GM23338 (cell line): Measurements from ENCODE around the gene SNAPIN. TPM values are rescaled to one million over a fixed set of nuclear protein-coding genes. Genes with fewer than 3 reads are reported as not detected.

Experiments
- ATAC-seq: fragments of 200-7000 bp; cut with Tn5 transposase; 3 replicates; pipeline ENCODE4 v1.9.1; 2020
- DNase-seq: peaks from one replicate; pipeline ENCODE4 v3.0.0-alpha.2; 2015; ENCODE audit warnings: low spot score
- H2AFZ ChIP-seq: fragments of 200-600 bp; sonication (generic); 2 replicates; pipeline ENCODE4 v1.8.0; 2016; ENCODE audit warnings: antibody characterized with exemption, mild to moderate bottlenecking, moderate library complexity
- H3F3A ChIP-seq: fragments of 200-600 bp; sonication (generic); replicated peaks from 2 replicates; pipeline ENCODE4 v1.8.0; 2017; ENCODE audit warnings: antibody characterized with exemption, mixed run types, low read depth
- H3K27ac ChIP-seq: fragments of 200-600 bp; sonication (generic); 2 replicates; pipeline ENCODE4 v1.6.1; 2016; ENCODE audit warnings: low read depth
- H3K27me3 ChIP-seq: fragments of 200-600 bp; sonication (generic); 2 replicates; pipeline ENCODE4 v1.8.0; 2016; ENCODE audit warnings: mild to moderate bottlenecking, mixed run types, moderate library complexity; ENCODE audit not compliant: insufficient read depth
- H3K36me3 ChIP-seq: fragments of 200-600 bp; sonication (generic); 2 replicates; pipeline ENCODE4 v1.8.0; 2016; ENCODE audit warnings: mild to moderate bottlenecking; ENCODE audit not compliant: insufficient read depth
- H3K4me1 ChIP-seq: fragments of 200-600 bp; sonication (generic); 2 replicates; pipeline ENCODE4 v1.8.0; 2016; ENCODE audit warnings: mild to moderate bottlenecking, moderate library complexity; ENCODE audit not compliant: insufficient read depth
- H3K4me2 ChIP-seq: fragments of 200-600 bp; sonication (generic); 2 replicates; pipeline ENCODE4 v1.7.1; 2017; ENCODE audit warnings: mixed run types
- H3K4me3 ChIP-seq: fragments of 200-600 bp; sonication (generic); 2 replicates; pipeline ENCODE4 v1.6.1; 2016; ENCODE audit warnings: mixed run types
- H3K79me2 ChIP-seq: fragments of 200-600 bp; sonication (generic); replicated peaks from 2 replicates; pipeline ENCODE4 v1.8.0; 2017; ENCODE audit warnings: mild to moderate bottlenecking; ENCODE audit not compliant: insufficient read depth
- H3K9me2 ChIP-seq: fragments of 200-600 bp; sonication (generic); 2 replicates; pipeline ENCODE4 v1.8.0; 2017; ENCODE audit not compliant: insufficient read depth
- H4K20me1 ChIP-seq: fragments of 200-600 bp; sonication (generic); replicated peaks from 2 replicates; pipeline ENCODE4 v1.8.0; 2017; ENCODE audit warnings: mild to moderate bottlenecking; ENCODE audit not compliant: insufficient read depth
- H3K27ac Mint-ChIP-seq: 2 replicates; pipeline ENCODE4 v1.8.0; 2020; ENCODE audit warnings: inconsistent platforms, mild to moderate bottlenecking, moderate library complexity, mixed read lengths
- H3K27me3 Mint-ChIP-seq: 3 replicates; pipeline ENCODE4 v1.8.0; 2022; ENCODE audit warnings: low read depth, mild to moderate bottlenecking, moderate library complexity, mixed read lengths, inconsistent platforms; ENCODE audit not compliant: insufficient read depth, poor library complexity
- H3K36me3 Mint-ChIP-seq: 3 replicates; pipeline ENCODE4 v1.8.0; 2021; ENCODE audit warnings: low read depth, mild to moderate bottlenecking, inconsistent platforms, moderate library complexity, mixed read lengths
- H3K4me1 Mint-ChIP-seq: 3 replicates; pipeline ENCODE4 v1.8.0; 2020; ENCODE audit warnings: mild to moderate bottlenecking, inconsistent platforms, mixed read lengths
- H3K4me3 Mint-ChIP-seq: 3 replicates; pipeline ENCODE4 v1.8.0; 2021; ENCODE audit warnings: moderate library complexity, mild to moderate bottlenecking, inconsistent platforms, mixed read lengths
- H3K9me3 Mint-ChIP-seq: 3 replicates; pipeline ENCODE4 v1.8.0; 2020; ENCODE audit warnings: moderate library complexity, mild to moderate bottlenecking, inconsistent platforms, mixed read lengths
- CREB1 ChIP-seq: fragments of 250-450 bp; sonication (Bioruptor Pico); IDR thresholded peaks from 2 replicates; pipeline ENCODE4 v1.5.0; 2020; ENCODE audit warnings: low read depth, mild to moderate bottlenecking, moderate library complexity
- CTCF ChIP-seq, 2 experiments: fragments of 200-600 bp in 1 of 2; sonication (generic) in 1 of 2; conservative IDR thresholded peaks; 2 replicates each; pipeline versions ENCODE4 v1.5.1 to v1.6.1; 2016 to 2017; ENCODE audit warnings: antibody characterized with exemption in 2 of 2, low read depth in 2 of 2, mild to moderate bottlenecking in 2 of 2, moderate library complexity in 1 of 2
- ETS1 ChIP-seq: IDR thresholded peaks from 2 replicates; pipeline ENCODE4 v1.6.1; 2016; ENCODE audit warnings: antibody characterized with exemption
- EZH2 ChIP-seq: fragments of 200-600 bp; sonication (generic); IDR thresholded peaks from one replicate; pipeline ENCODE4 v1.8.0; 2017; ENCODE audit warnings: antibody characterized with exemption, mild to moderate bottlenecking, low read depth; ENCODE audit not compliant: unreplicated experiment
- EZH2phosphoT487 ChIP-seq: fragments of 200-600 bp; sonication (generic); IDR thresholded peaks from one replicate; pipeline ENCODE4 v1.8.1; 2018; ENCODE audit warnings: antibody characterized with exemption; ENCODE audit not compliant: unreplicated experiment
- JUNB ChIP-seq: IDR thresholded peaks from one replicate; pipeline ENCODE4 v1.6.1; 2016; ENCODE audit warnings: antibody characterized with exemption; ENCODE audit not compliant: unreplicated experiment
- NANOG ChIP-seq: IDR thresholded peaks from 2 replicates; pipeline ENCODE4 v1.6.1; 2016; ENCODE audit warnings: antibody characterized with exemption, borderline replicate concordance
- POLR2AphosphoS5 ChIP-seq: IDR thresholded peaks from 2 replicates; pipeline ENCODE4 v1.6.1; 2016; ENCODE audit warnings: antibody characterized with exemption, low read depth
- REST ChIP-seq: IDR thresholded peaks from one replicate; pipeline ENCODE4 v1.6.1; 2018; ENCODE audit warnings: antibody characterized with exemption; ENCODE audit not compliant: unreplicated experiment
- STAT1 ChIP-seq: IDR thresholded peaks from one replicate; pipeline ENCODE4 v1.6.1; 2016; ENCODE audit warnings: antibody characterized with exemption; ENCODE audit not compliant: unreplicated experiment
- ZNF114 ChIP-seq: fragments of 250-450 bp; sonication (Bioruptor Pico); IDR thresholded peaks from 2 replicates; pipeline ENCODE4 v1.5.0; 2020; ENCODE audit warnings: mild to moderate bottlenecking, moderate library complexity
- ZNF331 ChIP-seq: fragments of 250-450 bp; sonication (Bioruptor Pico); IDR thresholded peaks from 2 replicates; pipeline ENCODE4 v1.5.0; 2020; ENCODE audit warnings: low read depth, mild to moderate bottlenecking, moderate library complexity
- ZNF462 ChIP-seq: fragments of 250-450 bp; sonication (Bioruptor Pico); IDR thresholded peaks from 2 replicates; pipeline ENCODE4 v1.5.0; 2020; ENCODE audit warnings: mild to moderate bottlenecking, moderate library complexity
- polyA plus RNA-seq: library from polyadenylated mRNA; unstranded; fragments of >200 nt; fragmentation: Nextera tagmentation; extraction: Ambion mirVana; gene quantifications from 2 replicates; pipeline ENCODE4 v1.2.1, GENCODE V29; 2016
- total RNA-seq: library from RNA; depleted of rRNA; stranded (reverse); fragments of >200 nt; shearing (Covaris generic); gene quantifications from 2 replicates; pipeline ENCODE4 v1.2.3, GENCODE V29; 2014

The SNAPIN gene
- total and polyA plus RNA-seq, 2 experiments from 2014 or later, result 25.6 to 48.5 TPM

GRCh38 chr1:153667439-153667838, 8.9 kb downstream of the SNAPIN start:
- Histone ChIP-seq H3K4me2 (no peak overlapping the region), H3K4me3 (no peak overlapping the region), H3K27me3 (no peaks in the 10 kb centered on the region), H3K79me2 (peaks cover 34% of the 10 kb centered on the region), H2AFZ (no peak overlapping the region), H4K20me1 (peaks cover 21% of the 10 kb centered on the region), H3K36me3 (peaks cover 73% of the 10 kb centered on the region), H3K4me1 (peaks cover 4% of the 10 kb centered on the region; the same call in 1 of the 2 replicates), H3K27ac (no peak overlapping the region), H3K9me2 (no peaks in the 10 kb centered on the region), H3F3A (peaks cover 68% of the 10 kb centered on the region)
- ATAC-seq (no peak), DNase-seq (no peak)
- Mint-ChIP-seq H3K9me3 (no peaks in the 10 kb centered on the region; the same call in 2 of the 3 replicates), H3K4me3 (no peak overlapping the region), H3K36me3 (peaks cover 80% of the 10 kb centered on the region), H3K4me1 (peaks cover 12% of the 10 kb centered on the region; the same call in 2 of the 3 replicates), H3K27ac (no peak overlapping the region), H3K27me3 (peaks cover 3% of the 10 kb centered on the region)
- TF ChIP-seq REST (no peak), ZNF331 (CRISPR knock-in tag) (no peak), JUNB (no peak), ZNF462 (CRISPR knock-in tag) (no peak), CTCF (conservative IDR thresholded peaks at IDR 0.05; ENCODE audit: low read depth in 2 of 2) (no peak), NANOG (no peak), CREB1 (CRISPR knock-in tag) (no peak), ETS1 (no peak), STAT1 (no peak), EZH2phosphoT487 (no peak), ZNF114 (CRISPR knock-in tag) (no peak), EZH2 (no peak), POLR2AphosphoS5 (no peak)
